H1 (cell line): ENCODE measurements around the gene FANCI. TPM values are rescaled to one million over a fixed set of nuclear protein-coding genes. Genes with fewer than 3 reads are reported as not detected.

Source experiments
- CTCF ChIA-PET: fragments of 300-600 bp; sonication (Branson Sonifier 250); formaldehyde crosslinking; loops from one replicate; lab custom pipeline; 2021; ENCODE audit not compliant: partially characterized antibody; lab: Charles Lee
- POLR2A ChIA-PET: fragments of 300-600 bp; sonication (Branson Sonifier 250); formaldehyde crosslinking; loops from one replicate; lab custom pipeline; 2021; ENCODE audit warnings: inconsistent platforms; ENCODE audit not compliant: partially characterized antibody; lab: Charles Lee
- DNase-seq, 2 experiments: peaks; one replicate each; pipeline versions ENCODE4 v3.0.0 to v3.0.0-alpha.2; 2010 to 2022; ENCODE audit warnings: low spot score in 2 of 2, low read depth in 1 of 2, mixed read lengths in 1 of 2
- FAIRE-seq: peaks from 2 replicates; lab custom pipeline; 2011; peaks lifted over from hg19 to GRCh38; lab: Jason Lieb, UNC
- H2AFZ ChIP-seq: 2 replicates; pipeline ENCODE4 v1.8.1; 2012; ENCODE audit warnings: low read length, inconsistent platforms
- H2AK5ac ChIP-seq: 2 replicates; pipeline ENCODE4 v1.6.1; 2013; ENCODE audit warnings: low read depth, low read length
- H2BK120ac ChIP-seq: replicated peaks from 2 replicates; pipeline ENCODE3; 2013; ENCODE audit warnings: low read depth, low read length, inconsistent platforms
- H2BK12ac ChIP-seq: 2 replicates; pipeline ENCODE4 v1.6.1; 2013; ENCODE audit warnings: low read depth, low read length
- H2BK15ac ChIP-seq: 2 replicates; pipeline ENCODE4 v1.6.1; 2013; ENCODE audit warnings: low read length
- H2BK20ac ChIP-seq: 2 replicates; pipeline ENCODE4 v1.6.1; 2013; ENCODE audit warnings: low read length
- H2BK5ac ChIP-seq: 2 replicates; pipeline ENCODE4 v1.6.1; 2013; ENCODE audit warnings: low read depth, low read length
- H3K14ac ChIP-seq: 2 replicates; pipeline ENCODE4 v1.6.1; 2013; ENCODE audit warnings: inconsistent platforms; ENCODE audit not compliant: insufficient read length
- H3K18ac ChIP-seq: 2 replicates; pipeline ENCODE4 v1.6.1; 2013; ENCODE audit warnings: low read length; ENCODE audit errors: extremely low read depth
- H3K23ac ChIP-seq: 2 replicates; pipeline ENCODE4 v1.6.1; 2013; ENCODE audit warnings: inconsistent platforms; ENCODE audit not compliant: insufficient read length
- H3K23me2 ChIP-seq: 2 replicates; pipeline ENCODE4 v1.6.1; 2013; ENCODE audit warnings: low read depth, low read length
- H3K27ac ChIP-seq: 2 replicates; pipeline ENCODE4 v1.6.1; 2011; ENCODE audit warnings: low read depth, low read length, inconsistent platforms
- H3K27me3 ChIP-seq, 4 experiments: replicated peaks in 1 of 4; 1 replicate in 1 of 4; 2 replicates in 3 of 4; pipeline versions ENCODE4 v1.6.1 to v1.8.1; 2011 to 2013; ENCODE audit warnings: low read length in 3 of 4, mild to moderate bottlenecking in 3 of 4, inconsistent platforms in 2 of 4, mixed read lengths in 2 of 4, moderate library complexity in 1 of 4; ENCODE audit not compliant: control insufficient read depth in 3 of 4, insufficient read depth in 3 of 4; ENCODE audit errors: extremely low read depth in 1 of 4
- H3K36me3 ChIP-seq, 4 experiments: 2 replicates each; pipeline versions ENCODE4 v1.6.1 to v1.8.1; 2011 to 2013; ENCODE audit warnings: mild to moderate bottlenecking in 4 of 4, low read length in 3 of 4, moderate library complexity in 2 of 4, control low read depth in 1 of 4, inconsistent platforms in 1 of 4; ENCODE audit not compliant: insufficient read depth in 4 of 4, control insufficient read depth in 2 of 4
- H3K4ac ChIP-seq: replicated peaks from 2 replicates; pipeline ENCODE3; 2013; ENCODE audit warnings: low read length, low read depth, mixed read lengths, inconsistent platforms; ENCODE audit not compliant: insufficient read length
- H3K4me1 ChIP-seq, 4 experiments: replicated peaks in 1 of 4; 1 replicate in 1 of 4; 2 replicates in 3 of 4; pipeline versions ENCODE4 v1.6.1 to v1.8.1; 2011 to 2013; ENCODE audit warnings: low read length in 3 of 4, inconsistent platforms in 2 of 4, mixed read lengths in 1 of 4; ENCODE audit not compliant: insufficient read depth in 4 of 4, control insufficient read depth in 3 of 4
- H3K4me2 ChIP-seq, 2 experiments: 2 replicates each; pipeline versions ENCODE4 v1.6.1 to v1.8.1; 2011 to 2013; ENCODE audit warnings: low read depth in 2 of 2, low read length in 2 of 2, control low read depth in 1 of 2, inconsistent platforms in 1 of 2, mild to moderate bottlenecking in 1 of 2; ENCODE audit not compliant: insufficient read depth in 1 of 2
- H3K4me3 ChIP-seq, 4 experiments: fragments of 200-600, 300-600 bp in 1 of 4; sonication (generic), shearing (Covaris generic), sonication (Bioruptor Twin) in 1 of 4; 2 replicates each; pipeline versions ENCODE4 v1.5.1 to v1.8.1; 2011 to 2016; ENCODE audit warnings: low read length in 4 of 4, low read depth in 3 of 4, control low read depth in 2 of 4, inconsistent platforms in 2 of 4, mild to moderate bottlenecking in 2 of 4, mixed read lengths in 1 of 4, moderate library complexity in 1 of 4; ENCODE audit not compliant: insufficient read depth in 2 of 4; ENCODE audit errors: extremely low read depth in 1 of 4
- H3K56ac ChIP-seq: replicated peaks from 2 replicates; pipeline ENCODE3; 2013; ENCODE audit warnings: low read depth, mild to moderate bottlenecking, mixed read lengths, low read length, inconsistent platforms; ENCODE audit not compliant: insufficient read length
- H3K79me1 ChIP-seq: 2 replicates; pipeline ENCODE4 v1.6.1; 2013; ENCODE audit warnings: low read depth, low read length, control low read depth
- H3K79me2 ChIP-seq, 2 experiments: 2 replicates each; pipeline versions ENCODE4 v1.6.1 to v1.8.1; 2012 to 2013; ENCODE audit warnings: low read length in 2 of 2, mild to moderate bottlenecking in 2 of 2, inconsistent platforms in 1 of 2; ENCODE audit not compliant: insufficient read depth in 2 of 2, control insufficient read depth in 1 of 2
- H3K9ac ChIP-seq, 4 experiments: replicated peaks in 1 of 4; 1 replicate in 1 of 4; 2 replicates in 3 of 4; pipeline versions ENCODE4 v1.6.1 to v1.8.1; 2011 to 2013; ENCODE audit warnings: low read depth in 3 of 4, low read length in 3 of 4, control low read depth in 2 of 4, mild to moderate bottlenecking in 2 of 4, moderate library complexity in 2 of 4, inconsistent platforms in 1 of 4; ENCODE audit errors: extremely low read depth in 1 of 4
- H3K9me3 ChIP-seq, 2 experiments: 2 replicates each; pipeline versions ENCODE4 v1.6.1 to v1.8.1; 2012 to 2013; ENCODE audit warnings: mild to moderate bottlenecking in 2 of 2, moderate library complexity in 2 of 2, control low read depth in 1 of 2, inconsistent platforms in 1 of 2, low read depth in 1 of 2, low read length in 1 of 2, mixed read lengths in 1 of 2; ENCODE audit not compliant: insufficient read depth in 2 of 2
- H4K20me1 ChIP-seq, 2 experiments: replicated peaks in 1 of 2; 2 replicates each; pipeline versions ENCODE3 to v1.8.1; 2011 to 2013; ENCODE audit warnings: inconsistent platforms in 2 of 2, low read length in 2 of 2, mild to moderate bottlenecking in 1 of 2; ENCODE audit not compliant: insufficient read depth in 2 of 2, control insufficient read depth in 1 of 2
- H4K5ac ChIP-seq: 2 replicates; pipeline ENCODE4 v1.6.1; 2013; ENCODE audit warnings: low read length, low read depth, mixed read lengths, inconsistent platforms; ENCODE audit not compliant: insufficient read length
- H4K8ac ChIP-seq: 2 replicates; pipeline ENCODE4 v1.8.0; 2013; ENCODE audit warnings: mild to moderate bottlenecking, moderate library complexity, low read length, inconsistent platforms; ENCODE audit not compliant: insufficient read depth; ENCODE audit errors: extremely low read depth
- H4K91ac ChIP-seq: replicated peaks from 2 replicates; pipeline ENCODE3; 2013; ENCODE audit warnings: low read length, mixed read lengths, inconsistent platforms; ENCODE audit not compliant: insufficient read length
- ASH2L ChIP-seq: fragments of 200-600, 300-600 bp; sonication (generic); IDR thresholded peaks from one replicate; pipeline ENCODE4 v1.7.1; 2017; ENCODE audit warnings: low read length
- ATF3 ChIP-seq: IDR thresholded peaks from 2 replicates; pipeline ENCODE4 v1.6.1; 2011; ENCODE audit warnings: low read depth, mild to moderate bottlenecking, low read length; ENCODE audit not compliant: insufficient read depth
- CTCF ChIP-seq, 3 experiments: IDR thresholded peaks; 1 replicate in 2 of 3; 2 replicates in 1 of 3; pipeline versions ENCODE4 v1.5.1 to v1.6.1; 2011; ENCODE audit warnings: low read length in 3 of 3, mild to moderate bottlenecking in 3 of 3, inconsistent platforms in 2 of 3, low read depth in 1 of 3, moderate library complexity in 1 of 3; ENCODE audit not compliant: insufficient read depth in 1 of 3; ENCODE audit errors: control extremely low read depth in 1 of 3
- RFX5 ChIP-seq: IDR thresholded peaks from 2 replicates; pipeline ENCODE4 v1.6.1; 2011; ENCODE audit warnings: low read depth, low read length, improper control_type of control experiment, borderline replicate concordance
- RXRA ChIP-seq: IDR thresholded peaks from 2 replicates; pipeline ENCODE4 v1.6.1; 2011; ENCODE audit warnings: low read depth, mild to moderate bottlenecking, low read length, moderate library complexity; ENCODE audit not compliant: insufficient read depth
- TAF1 ChIP-seq: IDR thresholded peaks from 2 replicates; pipeline ENCODE4 v1.6.1; 2011; ENCODE audit warnings: mild to moderate bottlenecking, low read depth, low read length
- TCF12 ChIP-seq: IDR thresholded peaks from 2 replicates; pipeline ENCODE4 v1.6.1; 2011; ENCODE audit warnings: low read depth, mild to moderate bottlenecking, low read length
- WGBS, 2 experiments: shearing (Covaris generic) in 1 of 2; methylation state at CpG; one replicate each; pipeline versions ENCODE4 v1.1.6 to v1.1.7; 2013 to 2015; ENCODE audit warnings: low lambda C conversion rate in 2 of 2, mixed read lengths in 2 of 2, inconsistent platforms in 1 of 2, low coverage in 1 of 2, missing lambda C conversion rate in 1 of 2; ENCODE audit not compliant: insufficient replicate concordance in 2 of 2, insufficient coverage in 1 of 2, insufficient read length in 1 of 2; ENCODE audit errors: extremely low coverage in 1 of 2, missing lambda C conversion rate in 1 of 2; 5-methylcytosine and 5-hydroxymethylcytosine counted together
- polyA plus RNA-seq, 7 experiments: library from polyadenylated mRNA; depleted of rRNA in 3 of 7; stranded (reverse) in 5 of 7; unstranded in 2 of 7; fragments of >200 nt in 5 of 7; fragments of 200-250 nt in 2 of 7; gene quantifications; 1 replicate in 5 of 7; 2 replicates in 1 of 7; 4 replicates in 1 of 7; pipeline versions ENCODE4 v1.2.1 to v1.2.3, GENCODE V29; 2011 to 2013; ENCODE audit warnings: missing spikeins in 2 of 7, mixed read lengths in 2 of 7
- total RNA-seq: library from RNA; stranded (reverse); fragmentation: NEBNext Ultra II Directional; extraction: Animal tissue kit (Norgen Biotek cat#: 25700); gene quantifications from 2 replicates; pipeline ENCODE4 v1.2.1, GENCODE V29; 2021

Gene FANCI
- total and polyA plus RNA-seq, 2 of the 8 experiments (the other 6 are each of a cell fraction or from before 2014, with no cell fraction given) = 37.8 to 115 TPM

DNA sequence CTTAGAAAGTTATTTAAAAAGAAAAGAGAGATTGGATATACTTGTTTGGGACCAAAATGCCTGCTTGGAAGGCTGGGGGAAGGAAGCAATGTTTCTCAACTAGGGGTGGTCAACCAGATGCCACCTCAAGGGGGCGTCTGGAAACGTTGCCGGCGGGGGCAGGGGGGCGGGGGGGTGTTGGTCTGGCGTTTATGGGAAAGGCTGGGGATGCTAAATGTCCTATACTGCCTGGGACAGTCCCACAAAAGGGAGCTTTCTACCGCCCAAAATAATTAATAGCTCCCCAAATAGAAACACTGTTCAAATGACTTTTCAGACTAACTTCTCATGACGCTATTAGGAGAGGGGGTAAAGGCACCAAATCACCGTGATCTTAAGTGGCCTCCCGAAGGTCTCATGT lies 88.7 kb downstream of the FANCI start:
- Histone ChIP-seq H3K27me3 (no peaks in the 10 kb centered on the region; a peak in 1 of 7 replicates), H3K18ac (no peak overlapping the region), H2AFZ (no peak overlapping the region), H3K56ac (no peak overlapping the region), H2BK12ac (no peak overlapping the region), H3K9me3 (no peaks in the 10 kb centered on the region), H3K23ac (no peak overlapping the region), H4K5ac (no peak overlapping the region), H3K23me2 (peaks cover 9% of the 10 kb centered on the region), H3K4me2 (peak overlapping the region in 1 of 2 experiments; percentile 67; a peak in 1 of 4 replicates), H3K79me1 (peaks cover 8% of the 10 kb centered on the region), H2BK20ac (no peak overlapping the region), H3K14ac (no peak overlapping the region), H3K79me2 (peaks cover 0 to 21% of the 10 kb centered on the region in 2 experiments; a peak in 2 of 4 replicates), H2BK5ac (no peak overlapping the region), H2BK120ac (no peak overlapping the region), H4K20me1 (peaks cover 6 to 24% of the 10 kb centered on the region in 2 experiments), H2BK15ac (no peak overlapping the region), H3K36me3 (peaks cover 40 to 54% (median 48%) of the 10 kb centered on the region in 4 experiments), H3K9ac (no peak overlapping the region), H3K4ac (no peak overlapping the region), H3K27ac (no peak overlapping the region), H4K91ac (no peak overlapping the region), H3K4me1 (peaks cover 0 to 16% (median 3%) of the 10 kb centered on the region in 4 experiments; a peak in 4 of 7 replicates), H3K4me3 (peak overlapping the region in 1 of 4 experiments; percentile 27; a peak in 1 of 8 replicates), H4K8ac (no peak overlapping the region), H2AK5ac (no peak overlapping the region)
- ChIA-PET POLR2A (interaction anchor here (1.0 to 20.0 kb wide), 2 partner anchors 14 to 18 kb away, joined by 3 to 250 read pairs; no protein-coding TSS in a partner anchor), CTCF (interaction anchor here (0.6 to 6.3 kb wide), 21 partner anchors 8 to 251 kb away, joined by 3 to 54 read pairs (median 4); no protein-coding TSS in a partner anchor)
- TF ChIP-seq RXRA (no peak), CTCF (IDR thresholded peaks at IDR 0.05; ENCODE audit: control extremely low read depth in 1 of 3, insufficient read depth in 1 of 3, low read depth in 1 of 3, low read length in 3 of 3) (peak; percentile 45 to 67 (median 47)), TCF12 (no peak), ASH2L (no peak), RFX5 (no peak), TAF1 (no peak), ATF3 (no peak)
- 44% methylated on average over 6 of the region's 10 CpGs; no CpG with 5 or more reads in 1 of the 2 experiments for WGBS, 2 experiments
- FAIRE-seq (no peak), DNase-seq (no peak)
